Measurements from ENCODE around the gene NAT16.
"Not testable (repeated sequence)": the region's sequence is repeated elsewhere in the genome, so short reads cannot be mapped to it uniquely, and the experiment has no call there.

Gene NAT16

GRCh38 chr7:101128040-101128834 lies 51.9 kb downstream of the NAT16 start:
- Histone ChIP-seq H3K9me3 (ENCODE audit: control insufficient read depth in 1 of 2, low read length in 2 of 2) (no peaks in the 10 kb centered on the region), H3K36me3 (ENCODE audit: control insufficient read depth in 1 of 2, insufficient read depth in 2 of 2, low read length in 2 of 2) (no peaks in the 10 kb centered on the region), H3K4me1 (ENCODE audit: control insufficient read depth in 1 of 2, insufficient read depth in 2 of 2, low read length in 2 of 2) (peaks cover 3 to 24% of the 10 kb centered on the region in 2 donors), H3K27ac (ENCODE audit: low read length) (no peak overlapping the region), H3K27me3 (ENCODE audit: low read depth, low read length) (no peaks in the 10 kb centered on the region), H3K4me3 (ENCODE audit: low read depth in 1 of 2, low read length in 2 of 2) (peak overlapping the region in 1 of 2 donors; percentile 26)

GRCh38 chr7:101127460-101128039 lies 52.5 kb downstream of the NAT16 start:
- H3K4me3 ChIP-seq (ENCODE audit: low read depth in 1 of 2, low read length in 2 of 2), result peak overlapping the region; percentile 40 to 60
- H3K4me1 ChIP-seq (ENCODE audit: control insufficient read depth in 1 of 2, insufficient read depth in 2 of 2, low read length in 2 of 2), result peaks cover 3 to 31% of the 10 kb centered on the region in 2 donors
- H3K9me3 ChIP-seq (ENCODE audit: control insufficient read depth in 1 of 2, low read length in 2 of 2), result no peaks in the 10 kb centered on the region

DNA sequence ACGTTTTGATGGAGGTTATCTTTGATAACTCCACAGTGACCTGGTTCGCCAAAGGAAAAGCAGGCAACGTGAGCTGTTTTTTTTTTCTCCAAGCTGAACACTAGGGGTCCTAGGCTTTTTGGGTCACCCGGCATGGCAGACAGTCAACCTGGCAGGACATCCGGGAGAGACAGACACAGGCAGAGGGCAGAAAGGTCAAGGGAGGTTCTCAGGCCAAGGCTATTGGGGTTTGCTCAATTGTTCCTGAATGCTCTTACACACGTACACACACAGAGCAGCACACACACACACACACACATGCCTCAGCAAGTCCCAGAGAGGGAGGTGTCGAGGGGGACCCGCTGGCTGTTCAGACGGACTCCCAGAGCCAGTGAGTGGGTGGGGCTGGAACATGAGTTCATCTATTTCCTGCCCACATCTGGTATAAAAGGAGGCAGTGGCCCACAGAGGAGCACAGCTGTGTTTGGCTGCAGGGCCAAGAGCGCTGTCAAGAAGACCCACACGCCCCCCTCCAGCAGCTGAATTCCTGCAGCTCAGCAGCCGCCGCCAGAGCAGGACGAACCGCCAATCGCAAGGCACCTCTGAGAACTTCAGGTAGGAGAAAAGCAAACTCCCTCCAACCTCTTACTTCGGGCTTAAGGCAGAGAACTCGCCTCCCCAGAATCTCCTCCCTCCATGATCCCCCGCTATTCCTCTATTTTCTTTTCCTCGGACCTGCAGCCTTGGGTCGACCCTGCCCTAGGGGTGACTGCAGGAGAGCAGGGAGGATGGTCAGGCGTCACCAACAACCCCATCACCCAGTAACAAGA lies 53.2 kb downstream of the NAT16 start, which contains the start of gene SERPINE1:
TSS of gene SERPINE1 (plus strand) at position 454 of the 809 bp plus-strand sequence. CDS start 1,290 bp downstream, outside the sequence.
- peak within 1 kb of the TSS; percentile 40 to 60 for H3K4me3 ChIP-seq (ENCODE audit: low read depth in 1 of 2, low read length in 2 of 2)
- no peaks in the 10 kb centered on the region for H3K27me3 ChIP-seq (ENCODE audit: low read depth, low read length)
- no peaks in the 10 kb centered on the region for H3K9me3 ChIP-seq (ENCODE audit: control insufficient read depth in 1 of 2, low read length in 2 of 2)
- H3K27ac ChIP-seq (ENCODE audit: low read length), result peak within 1 kb of the TSS; percentile 65
- H3K4me1 ChIP-seq (ENCODE audit: control insufficient read depth in 1 of 2, insufficient read depth in 2 of 2, low read length in 2 of 2), result peaks cover 3 to 32% of the 10 kb centered on the region in 2 donors
- H3K36me3 ChIP-seq (ENCODE audit: control insufficient read depth in 1 of 2, insufficient read depth in 2 of 2, low read length in 2 of 2), result no peaks in the 10 kb centered on the region

More at GRCh38 chr7:101127460-101128039, 52.5 kb downstream of the NAT16 start:
- H3K27ac ChIP-seq (ENCODE audit: low read length), result no peak overlapping the region
- no peaks in the 10 kb centered on the region for H3K27me3 ChIP-seq (ENCODE audit: low read depth, low read length)
- H3K36me3 ChIP-seq (ENCODE audit: control insufficient read depth in 1 of 2, insufficient read depth in 2 of 2, low read length in 2 of 2), result no peaks in the 10 kb centered on the region

GRCh38 chr7:101125989-101126650 lies 54.0 kb downstream of the NAT16 start:
- Histone ChIP-seq H3K4me1 (ENCODE audit: control insufficient read depth in 1 of 2, insufficient read depth in 2 of 2, low read length in 2 of 2) (peaks cover 3 to 32% of the 10 kb centered on the region in 2 donors), H3K4me3 (ENCODE audit: low read depth in 1 of 2, low read length in 2 of 2) (peak overlapping the region; percentile 40 to 60), H3K27ac (ENCODE audit: low read length) (peak overlapping the region; percentile 65), H3K36me3 (ENCODE audit: control insufficient read depth in 1 of 2, insufficient read depth in 2 of 2, low read length in 2 of 2) (no peaks in the 10 kb centered on the region), H3K27me3 (ENCODE audit: low read depth, low read length) (no peaks in the 10 kb centered on the region), H3K9me3 (ENCODE audit: control insufficient read depth in 1 of 2, low read length in 2 of 2) (no peaks in the 10 kb centered on the region)

- Histone ChIP-seq H3K27me3 (ENCODE audit: low read depth, low read length) (no peaks in the 10 kb centered on the region), H3K27ac (ENCODE audit: low read length) (peak overlapping the region; percentile 2), H3K4me1 (ENCODE audit: control insufficient read depth in 1 of 2, insufficient read depth in 2 of 2, low read length in 2 of 2) (peaks cover 3 to 32% of the 10 kb centered on the region in 2 donors), H3K4me3 (ENCODE audit: low read depth in 1 of 2, low read length in 2 of 2) (no peak overlapping the region), H3K36me3 (ENCODE audit: control insufficient read depth in 1 of 2, insufficient read depth in 2 of 2, low read length in 2 of 2) (no peaks in the 10 kb centered on the region), H3K9me3 (ENCODE audit: control insufficient read depth in 1 of 2, low read length in 2 of 2) (no peaks in the 10 kb centered on the region)
These were observed 55.6 kb downstream of the NAT16 start for GRCh38 chr7:101124376-101125056.

DNA sequence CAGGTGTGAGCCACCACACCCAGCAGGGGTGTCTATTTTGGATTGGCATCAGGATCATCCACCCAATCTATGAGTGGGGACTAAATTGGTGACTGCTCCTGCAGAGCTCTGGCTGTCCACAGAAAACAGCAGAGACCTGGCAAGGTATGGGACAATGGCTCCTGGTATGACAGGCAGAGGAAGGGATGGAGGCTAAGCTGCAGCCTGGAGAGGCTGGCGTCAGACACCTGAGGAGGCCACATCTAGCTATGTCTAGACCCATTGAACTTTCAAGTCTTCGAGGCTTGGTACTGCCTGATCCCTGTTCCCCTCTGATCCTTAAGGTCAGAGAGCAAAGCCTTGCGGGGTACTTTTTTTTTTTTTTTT lies 56.4 kb downstream of the NAT16 start:
- Histone ChIP-seq H3K9me3 (ENCODE audit: control insufficient read depth in 1 of 2, low read length in 2 of 2) (no peaks in the 10 kb centered on the region), H3K27me3 (ENCODE audit: low read depth, low read length) (no peaks in the 10 kb centered on the region), H3K27ac (ENCODE audit: low read length) (no peak overlapping the region), H3K4me1 (ENCODE audit: control insufficient read depth in 1 of 2, insufficient read depth in 2 of 2, low read length in 2 of 2) (peaks cover 3 to 32% of the 10 kb centered on the region in 2 donors), H3K36me3 (ENCODE audit: control insufficient read depth in 1 of 2, insufficient read depth in 2 of 2, low read length in 2 of 2) (no peaks in the 10 kb centered on the region), H3K4me3 (ENCODE audit: low read depth in 1 of 2, low read length in 2 of 2) (no peak overlapping the region)

DNA sequence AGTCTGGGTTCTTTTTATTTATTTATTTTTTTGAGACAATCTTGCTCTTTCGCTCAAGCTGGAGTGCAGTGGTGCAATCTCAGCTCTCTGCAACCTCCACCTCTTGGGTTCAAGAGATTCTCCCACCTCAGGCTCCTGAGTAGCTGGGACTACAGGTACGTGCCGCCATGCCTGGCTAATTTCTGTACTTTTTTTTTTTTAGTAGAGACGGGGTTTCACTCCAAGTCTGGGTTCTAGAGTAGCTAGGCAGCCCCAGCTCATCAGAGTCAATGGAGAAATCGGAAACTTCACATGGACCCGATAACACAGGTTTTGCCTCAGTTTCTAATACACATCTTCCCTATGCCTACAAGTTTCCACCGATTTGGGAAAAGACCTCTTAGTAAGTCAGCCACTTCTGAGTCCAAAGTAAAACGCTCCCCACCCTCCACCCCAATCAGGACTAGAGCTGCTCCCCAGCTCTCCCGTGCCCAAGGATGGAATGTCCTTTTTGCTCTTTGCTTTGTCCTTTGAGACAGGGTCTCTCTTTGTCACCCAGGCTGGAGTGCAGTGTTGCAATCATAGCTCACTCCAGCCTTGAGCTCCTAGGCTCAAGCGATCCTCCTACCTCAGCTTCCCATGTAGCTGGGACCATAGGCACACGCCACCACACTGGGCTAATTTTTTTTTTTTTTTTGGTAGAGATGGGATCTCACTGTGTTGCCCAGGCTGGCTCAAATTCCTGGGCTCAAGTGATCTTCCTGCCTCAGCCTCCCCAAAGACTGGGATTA lies 57.0 kb downstream of the NAT16 start:
- H3K4me3 ChIP-seq (ENCODE audit: low read depth in 1 of 2, low read length in 2 of 2), result peak overlapping the region in 1 of 2 donors; percentile 47
- H3K27me3 ChIP-seq (ENCODE audit: low read depth, low read length), result no peaks in the 10 kb centered on the region
- H3K36me3 ChIP-seq (ENCODE audit: control insufficient read depth in 1 of 2, insufficient read depth in 2 of 2, low read length in 2 of 2), result no peaks in the 10 kb centered on the region
- H3K9me3 ChIP-seq (ENCODE audit: control insufficient read depth in 1 of 2, low read length in 2 of 2), result no peaks in the 10 kb centered on the region
- peaks cover 3 to 32% of the 10 kb centered on the region in 2 donors for H3K4me1 ChIP-seq (ENCODE audit: control insufficient read depth in 1 of 2, insufficient read depth in 2 of 2, low read length in 2 of 2)
- peak overlapping the region; percentile 97 for H3K27ac ChIP-seq (ENCODE audit: low read length)

- Histone ChIP-seq H3K4me3 (ENCODE audit: low read depth in 1 of 2, low read length in 2 of 2) (peak overlapping the region; percentile 47 to 64), H3K27me3 (ENCODE audit: low read depth, low read length) (no peaks in the 10 kb centered on the region), H3K27ac (ENCODE audit: low read length) (peak overlapping the region; percentile 97), H3K9me3 (ENCODE audit: control insufficient read depth in 1 of 2, low read length in 2 of 2) (no peaks in the 10 kb centered on the region), H3K36me3 (ENCODE audit: control insufficient read depth in 1 of 2, insufficient read depth in 2 of 2, low read length in 2 of 2) (no peaks in the 10 kb centered on the region), H3K4me1 (ENCODE audit: control insufficient read depth in 1 of 2, insufficient read depth in 2 of 2, low read length in 2 of 2) (peaks cover 1 to 24% of the 10 kb centered on the region in 2 donors)
These were observed 57.8 kb downstream of the NAT16 start for GRCh38 chr7:101121991-101122932.

DNA sequence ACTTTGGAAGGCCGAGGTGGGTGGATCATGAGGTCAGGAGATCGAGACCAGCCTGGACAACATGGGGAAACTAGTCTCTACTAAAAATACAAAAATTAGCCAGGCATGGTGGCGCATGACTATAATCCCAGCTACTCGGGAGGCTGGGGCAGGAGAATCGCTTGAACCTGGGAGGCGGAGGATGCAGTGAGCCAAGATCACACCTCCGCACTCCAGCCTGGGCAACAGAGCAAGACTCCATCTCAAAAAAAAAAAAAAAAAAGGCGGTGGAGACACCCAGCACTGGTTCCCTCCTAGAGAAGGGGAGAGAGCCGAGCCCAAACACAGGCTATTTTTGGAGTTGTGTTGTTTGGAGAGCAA lies 58.5 kb downstream of the NAT16 start:
- Histone ChIP-seq H3K4me3 (ENCODE audit: low read depth in 1 of 2, low read length in 2 of 2) (peak overlapping the region; percentile 47 to 64), H3K27ac (ENCODE audit: low read length) (peak overlapping the region; percentile 97), H3K4me1 (ENCODE audit: control insufficient read depth in 1 of 2, insufficient read depth in 2 of 2, low read length in 2 of 2) (peaks cover 0 to 17% of the 10 kb centered on the region in 2 donors)
- not testable (repeated sequence) for H3K27me3 ChIP-seq (ENCODE audit: low read depth, low read length); H3K36me3 ChIP-seq (ENCODE audit: control insufficient read depth in 1 of 2, insufficient read depth in 2 of 2, low read length in 2 of 2); H3K9me3 ChIP-seq (ENCODE audit: control insufficient read depth in 1 of 2, low read length in 2 of 2)

All from muscle layer of duodenum (tissue), 2 donors.